HG03045 (cell line): Measurements from ENCODE around the gene STRN3.
"Not testable (repeated sequence)": the region's sequence is repeated elsewhere in the genome, so short reads cannot be mapped to it uniquely, and the experiment has no call there.

ENCODE experiments used
- ATAC-seq: cut with Tn5 transposase; IDR thresholded peaks from one replicate; pipeline ENCODE4 v1.9.1; 2021; ENCODE audit warnings: mild to moderate bottlenecking, moderate library complexity; ENCODE audit not compliant: unreplicated experiment

Gene STRN3, protein sequence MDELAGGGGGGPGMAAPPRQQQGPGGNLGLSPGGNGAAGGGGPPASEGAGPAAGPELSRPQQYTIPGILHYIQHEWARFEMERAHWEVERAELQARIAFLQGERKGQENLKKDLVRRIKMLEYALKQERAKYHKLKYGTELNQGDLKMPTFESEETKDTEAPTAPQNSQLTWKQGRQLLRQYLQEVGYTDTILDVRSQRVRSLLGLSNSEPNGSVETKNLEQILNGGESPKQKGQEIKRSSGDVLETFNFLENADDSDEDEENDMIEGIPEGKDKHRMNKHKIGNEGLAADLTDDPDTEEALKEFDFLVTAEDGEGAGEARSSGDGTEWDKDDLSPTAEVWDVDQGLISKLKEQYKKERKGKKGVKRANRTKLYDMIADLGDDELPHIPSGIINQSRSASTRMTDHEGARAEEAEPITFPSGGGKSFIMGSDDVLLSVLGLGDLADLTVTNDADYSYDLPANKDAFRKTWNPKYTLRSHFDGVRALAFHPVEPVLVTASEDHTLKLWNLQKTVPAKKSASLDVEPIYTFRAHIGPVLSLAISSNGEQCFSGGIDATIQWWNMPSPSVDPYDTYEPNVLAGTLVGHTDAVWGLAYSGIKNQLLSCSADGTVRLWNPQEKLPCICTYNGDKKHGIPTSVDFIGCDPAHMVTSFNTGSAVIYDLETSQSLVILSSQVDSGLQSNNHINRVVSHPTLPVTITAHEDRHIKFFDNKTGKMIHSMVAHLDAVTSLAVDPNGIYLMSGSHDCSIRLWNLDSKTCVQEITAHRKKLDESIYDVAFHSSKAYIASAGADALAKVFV

DNA sequence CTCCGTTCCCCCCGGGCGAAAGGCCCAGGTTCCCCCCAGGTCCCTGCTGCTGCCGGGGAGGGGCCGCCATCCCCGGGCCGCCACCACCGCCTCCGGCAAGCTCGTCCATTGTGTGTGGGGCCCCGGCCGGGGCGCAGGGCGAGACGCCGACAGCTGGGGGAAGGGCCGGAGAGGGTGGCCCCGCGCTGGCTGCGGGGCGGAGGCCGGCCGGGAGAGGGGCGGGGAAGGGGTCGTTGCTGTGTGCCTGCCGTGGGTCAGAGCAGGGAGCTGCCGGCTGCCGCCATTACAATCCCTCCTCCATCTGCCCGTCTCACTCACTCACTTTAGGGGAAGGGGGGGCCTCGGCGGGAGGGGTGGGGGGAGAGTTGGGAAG is at the start of gene STRN3:
STRN3 (minus strand) TSS at position 303 of the 373 bp plus-strand sequence; CDS start at position 109, 194 bp downstream.
- no peak for ATAC-seq

DNA sequence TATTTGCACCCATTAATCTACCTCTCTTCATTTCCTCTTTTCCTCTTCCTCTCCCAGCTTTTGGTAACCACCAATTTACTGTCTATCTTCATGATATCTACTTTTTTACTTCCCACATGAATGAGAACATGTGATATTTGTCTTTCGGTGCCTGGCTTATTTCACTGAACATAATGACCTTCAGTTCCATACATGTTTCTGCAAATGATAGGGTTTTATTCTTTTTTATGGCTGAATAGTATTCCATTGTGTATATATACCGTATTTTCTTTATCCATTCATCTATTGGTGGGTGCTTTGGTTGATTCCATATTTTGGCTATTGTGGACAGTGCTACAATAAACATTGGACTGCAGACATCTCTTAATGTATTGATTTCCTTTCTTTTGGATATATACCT is 49.0 kb upstream of the STRN3 start:
- no peak for ATAC-seq

DNA sequence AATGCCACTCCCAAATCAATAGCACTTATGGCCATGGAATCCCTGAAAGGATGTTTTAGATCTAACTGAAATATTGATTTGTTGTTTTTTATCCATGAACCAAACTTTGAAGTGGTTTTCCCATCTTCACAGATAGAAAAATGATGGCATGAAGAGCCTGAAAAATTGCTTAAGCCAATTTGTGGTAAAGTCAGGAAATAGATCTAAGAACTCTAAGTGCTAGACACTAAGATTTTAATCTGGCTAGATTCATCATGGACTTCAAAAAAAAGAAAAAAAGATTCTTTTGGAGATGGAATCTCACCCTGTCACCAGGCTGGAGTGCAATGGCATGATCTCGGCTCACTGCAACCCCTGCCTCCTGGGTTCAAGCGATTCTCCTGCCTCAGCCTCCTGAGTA is 45.0 kb upstream of the STRN3 start:
- no peak for ATAC-seq

DNA sequence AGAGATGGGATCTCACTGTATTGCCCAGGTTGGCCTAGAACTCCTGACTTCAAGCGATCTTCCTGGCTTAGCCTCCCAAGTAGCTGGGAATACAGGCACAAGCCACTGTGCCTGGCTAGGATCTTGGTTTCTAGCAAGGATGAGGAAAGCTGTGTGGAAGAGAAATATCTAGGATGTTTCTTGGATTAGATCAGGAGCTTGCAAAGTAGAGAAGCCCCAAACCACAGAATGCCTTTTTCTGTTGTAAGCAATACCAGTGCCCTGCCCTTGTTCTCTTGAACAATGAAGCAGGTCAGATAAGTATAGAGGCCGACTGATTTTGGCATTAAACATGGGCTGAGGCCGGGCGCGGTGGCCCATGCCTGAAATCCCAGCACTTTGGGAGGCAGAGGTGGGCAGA is 44.3 kb upstream of the STRN3 start:
- ATAC-seq: no peak

DNA sequence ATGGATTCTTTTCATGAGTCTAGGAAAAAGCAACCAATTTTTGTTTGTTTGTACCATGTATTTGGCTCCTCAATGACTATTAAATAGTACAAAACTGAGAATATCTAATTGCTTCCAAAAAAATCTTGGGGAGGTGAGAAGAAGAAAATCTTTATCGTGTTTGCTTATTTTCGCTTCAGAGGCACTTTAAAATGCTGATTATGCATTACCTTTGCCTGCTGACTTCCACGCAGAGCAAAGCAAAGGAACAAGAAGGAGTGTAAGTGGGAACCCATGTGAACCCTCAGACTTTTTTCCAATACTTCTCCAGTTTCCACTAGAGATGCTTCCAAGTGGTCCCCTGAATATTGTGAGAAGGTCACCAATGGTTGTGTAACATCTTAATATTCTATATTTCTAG is 43.2 kb upstream of the STRN3 start:
- ATAC-seq: no peak

DNA sequence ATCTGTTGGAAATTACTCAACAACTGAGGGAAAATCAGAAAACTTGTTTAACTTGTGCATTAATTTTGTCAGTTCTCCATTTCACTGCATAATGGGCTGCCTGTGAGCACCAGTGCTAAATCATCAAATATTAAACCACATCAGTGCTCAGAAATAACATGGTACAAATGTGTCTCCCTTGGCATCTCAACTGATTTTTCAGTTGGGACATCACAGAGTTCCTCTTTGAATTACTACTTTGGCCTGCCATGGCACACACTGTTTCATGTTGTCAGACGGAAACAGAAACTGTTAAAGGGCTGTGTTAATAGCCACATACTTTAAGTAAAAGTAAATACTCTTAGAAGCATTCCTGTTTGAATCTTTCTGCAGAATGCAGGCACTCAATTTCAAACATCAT is 42.1 kb upstream of the STRN3 start:
- ATAC-seq: no peak

DNA sequence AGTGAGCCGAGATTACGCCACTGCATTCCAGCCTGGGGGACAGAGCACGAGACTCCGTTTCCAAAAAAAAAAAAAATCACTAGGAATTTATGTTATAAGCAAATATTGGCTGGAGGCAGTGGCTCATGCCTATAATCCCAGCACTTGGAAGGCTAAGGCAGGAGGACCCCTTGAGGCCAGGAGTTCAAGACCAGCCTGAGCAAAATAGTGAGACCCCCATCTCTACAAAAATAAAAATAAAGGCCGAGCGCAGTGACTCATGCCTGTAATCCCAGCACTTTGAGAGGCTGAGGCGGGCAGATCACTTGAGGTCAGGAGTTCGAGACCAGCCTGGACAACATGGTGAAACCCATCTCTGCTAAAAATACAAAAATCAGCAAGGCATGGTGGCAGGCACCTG is 36.7 kb upstream of the STRN3 start:
- not testable (repeated sequence) for ATAC-seq

DNA sequence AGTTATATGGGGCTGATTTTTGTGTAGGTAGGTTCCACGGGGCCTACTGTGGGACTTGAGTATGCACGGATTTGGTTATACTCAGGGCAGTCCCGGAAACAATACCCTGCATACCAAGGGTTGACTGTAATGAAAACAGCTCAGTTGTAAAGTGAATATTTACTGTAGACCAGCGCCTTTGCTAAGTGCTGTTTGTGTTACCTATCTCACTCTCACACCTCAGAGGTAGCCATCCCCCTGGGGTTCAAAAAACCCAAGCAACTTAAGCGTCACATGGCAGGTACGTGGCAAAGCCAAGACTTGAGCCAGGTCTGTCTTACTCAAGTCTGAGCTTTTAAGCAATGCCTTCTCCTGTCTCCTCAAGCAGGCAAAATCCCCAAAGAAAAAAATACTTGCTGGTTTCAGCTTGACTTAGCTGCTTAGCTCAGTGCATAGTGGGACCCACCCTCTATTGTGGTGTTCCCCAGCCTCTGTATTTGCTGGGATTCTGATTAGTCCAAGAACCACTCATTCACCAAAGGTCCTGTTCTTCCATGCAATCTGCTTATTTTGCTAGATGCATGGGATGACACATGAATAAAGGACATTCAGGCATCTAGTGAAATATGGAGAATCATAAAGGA is 34.2 kb upstream of the STRN3 start:
- no peak for ATAC-seq

DNA sequence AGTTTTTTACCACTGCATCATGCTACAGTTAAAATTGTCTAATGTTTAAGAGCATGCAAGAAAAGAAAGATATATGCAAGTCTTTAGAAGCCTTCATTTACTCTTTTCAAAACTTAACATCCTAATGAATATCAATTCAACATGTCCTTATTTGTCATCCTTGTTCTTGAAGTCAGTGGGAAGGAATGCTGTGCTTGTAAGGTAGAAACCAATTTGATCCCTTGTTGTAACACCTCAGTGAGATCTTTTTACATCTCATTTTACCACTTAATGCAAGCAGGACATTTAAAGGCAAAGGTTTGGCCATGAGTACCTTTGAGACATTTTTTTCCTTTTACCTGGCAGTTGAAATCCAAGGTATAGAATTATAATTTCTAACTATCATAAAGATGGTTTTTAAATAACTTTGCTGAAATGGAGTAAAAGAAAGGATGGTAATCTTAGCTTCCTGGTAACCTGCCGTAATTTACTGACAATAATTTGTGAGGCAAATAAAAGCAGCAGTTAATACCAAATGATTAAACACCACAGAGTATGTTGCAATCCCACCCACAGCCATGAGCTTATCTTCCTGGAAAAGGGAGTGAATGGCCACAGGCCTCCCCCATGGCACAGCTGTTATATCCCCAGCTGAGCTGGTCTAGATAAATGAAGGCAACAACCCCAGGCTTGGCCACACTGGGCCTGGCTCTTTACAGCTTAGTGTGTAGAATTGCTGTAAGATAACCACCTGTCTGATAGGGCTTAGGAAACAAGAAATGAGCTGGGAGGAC is 33.2 kb upstream of the STRN3 start:
- ATAC-seq: no peak

DNA sequence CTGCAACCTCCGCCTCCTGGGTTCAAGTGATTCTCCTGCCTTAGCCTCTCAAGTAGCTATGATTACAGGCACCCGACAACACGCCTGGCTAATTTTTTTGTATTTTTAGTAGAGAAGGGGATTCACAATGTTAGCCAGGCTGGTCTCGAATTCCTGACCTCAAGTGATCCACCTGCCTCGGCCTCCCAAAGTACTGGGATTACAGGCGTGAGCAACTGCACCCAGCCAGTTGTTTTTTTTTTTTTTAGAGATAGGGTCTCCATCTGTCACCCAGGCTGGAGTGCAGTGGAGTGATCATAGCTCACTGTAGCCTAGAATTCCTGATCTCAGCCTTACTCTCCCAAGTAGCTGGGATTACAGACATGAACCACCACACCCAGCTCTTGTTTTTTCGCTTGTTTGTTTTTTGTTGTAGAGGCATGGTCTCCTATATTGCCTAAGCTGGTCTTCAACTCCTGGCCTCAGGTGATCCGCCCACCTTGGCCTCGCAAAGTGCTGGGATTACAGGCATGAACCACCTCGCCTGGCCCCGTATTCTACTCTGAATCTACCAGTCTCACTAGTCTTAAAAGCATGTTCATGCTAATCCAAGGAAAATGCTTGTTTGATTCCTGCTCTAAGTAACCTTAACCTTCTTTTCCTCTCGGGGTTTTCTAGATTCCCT is 31.7 kb upstream of the STRN3 start:
- no peak for ATAC-seq

DNA sequence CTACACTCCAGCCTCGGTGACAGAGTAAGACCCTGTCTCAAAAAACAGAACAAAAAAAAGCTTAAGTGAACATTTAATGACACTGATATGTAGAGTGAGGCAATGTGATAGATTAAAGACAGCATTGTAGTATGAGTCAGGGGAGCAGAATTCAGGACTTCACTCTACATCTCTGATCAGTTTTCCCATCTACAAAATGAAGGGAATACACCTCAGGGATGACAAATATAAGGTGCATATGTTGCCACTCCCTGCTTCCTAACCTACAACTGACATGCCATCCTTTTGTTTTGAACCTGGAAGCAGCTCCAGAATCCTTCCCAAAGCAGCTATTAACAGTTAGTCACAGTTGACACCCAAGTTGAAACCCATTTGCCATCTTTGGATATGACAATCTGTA is 30.9 kb upstream of the STRN3 start:
- ATAC-seq: no peak

DNA sequence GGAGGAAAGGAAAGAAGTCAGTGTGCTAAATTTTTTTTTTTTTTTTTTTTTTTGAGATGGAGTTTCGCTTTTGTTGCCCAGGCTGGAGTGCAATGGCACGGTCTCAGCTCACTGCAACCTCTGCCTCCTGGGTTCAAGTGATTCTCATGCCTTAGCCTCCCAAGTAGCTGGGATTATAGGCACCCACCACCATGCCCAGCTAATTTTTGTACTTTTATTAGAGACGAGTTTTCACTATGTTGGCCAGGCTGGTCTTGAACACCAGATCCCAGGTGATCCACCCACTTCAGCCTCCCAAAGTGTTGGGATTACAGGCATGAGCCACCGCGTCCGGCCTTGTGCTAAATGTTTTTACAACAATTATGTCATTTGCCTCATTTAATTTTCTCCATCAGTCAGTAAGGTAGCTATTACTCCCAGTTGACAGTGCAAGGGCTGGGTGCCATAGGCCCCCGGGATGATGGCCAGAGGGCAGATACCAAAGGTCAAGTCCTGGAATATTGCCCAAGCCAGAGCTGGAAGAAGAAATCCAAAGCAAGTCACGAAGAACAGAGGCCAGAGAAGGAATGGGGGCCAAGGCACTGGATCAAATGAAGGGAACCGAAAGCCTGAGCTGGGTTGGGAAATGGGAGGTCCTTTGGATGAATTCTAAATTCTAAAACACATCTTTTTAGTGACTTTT is 26.9 kb upstream of the STRN3 start:
- not testable (repeated sequence) for ATAC-seq

DNA sequence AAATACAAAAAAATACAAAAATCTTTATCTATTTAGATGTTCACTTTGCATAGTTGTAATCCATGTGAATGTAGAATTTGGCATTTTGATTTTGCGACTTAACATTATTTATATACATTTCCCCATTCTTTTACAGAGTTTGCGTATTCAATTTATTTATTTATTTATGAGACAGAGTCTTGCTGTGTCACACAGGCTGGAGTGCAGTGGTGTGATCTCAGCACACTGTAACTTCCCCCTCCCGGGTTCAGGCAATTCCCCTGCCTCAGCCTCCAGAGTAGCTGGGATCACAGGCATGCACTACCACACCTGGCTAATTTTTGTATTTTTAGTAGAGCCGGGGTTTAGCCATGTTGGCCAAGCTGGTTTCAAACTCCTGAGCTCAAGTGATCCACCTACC is 25.3 kb upstream of the STRN3 start:
- no peak for ATAC-seq

DNA sequence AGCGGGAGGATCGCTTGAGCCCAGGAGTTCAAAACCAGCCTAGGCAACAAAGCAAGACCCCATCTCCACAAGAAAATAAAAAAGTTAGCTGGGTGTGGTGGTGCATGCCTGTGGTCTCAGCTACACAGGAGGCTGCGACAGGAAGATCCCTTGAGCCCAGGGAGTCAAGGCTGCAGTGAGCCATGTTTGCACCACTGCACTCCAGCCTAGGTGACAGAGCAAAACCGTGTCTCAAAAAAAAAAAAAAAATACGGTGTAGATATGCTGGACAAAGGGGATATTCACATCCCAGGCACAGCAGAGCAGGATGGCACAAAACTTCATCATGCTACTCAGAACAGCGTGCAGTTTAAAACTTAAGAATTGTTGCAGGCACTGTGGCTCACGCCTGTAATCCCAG is 24.8 kb upstream of the STRN3 start:
- no peak for ATAC-seq

DNA sequence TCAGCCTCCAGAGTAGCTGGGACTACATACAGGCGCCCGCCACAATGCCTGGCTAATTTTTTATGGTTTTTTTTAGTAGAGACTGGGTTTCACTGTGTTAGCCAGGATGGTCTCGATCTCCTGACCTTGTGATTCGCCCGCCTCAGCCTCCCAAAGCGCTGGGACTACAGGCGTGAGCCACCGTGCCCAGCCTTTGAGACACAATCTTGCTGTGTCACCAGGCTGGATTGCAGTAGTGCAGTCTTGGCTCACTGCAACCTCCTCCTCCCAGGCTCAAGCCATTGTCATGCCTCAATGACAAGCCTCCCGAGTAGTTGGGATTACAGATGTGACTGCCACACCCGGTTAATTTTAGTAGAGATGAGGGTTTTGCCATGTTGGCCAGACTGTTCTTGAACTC is 21.3 kb upstream of the STRN3 start:
- ATAC-seq: no peak

DNA sequence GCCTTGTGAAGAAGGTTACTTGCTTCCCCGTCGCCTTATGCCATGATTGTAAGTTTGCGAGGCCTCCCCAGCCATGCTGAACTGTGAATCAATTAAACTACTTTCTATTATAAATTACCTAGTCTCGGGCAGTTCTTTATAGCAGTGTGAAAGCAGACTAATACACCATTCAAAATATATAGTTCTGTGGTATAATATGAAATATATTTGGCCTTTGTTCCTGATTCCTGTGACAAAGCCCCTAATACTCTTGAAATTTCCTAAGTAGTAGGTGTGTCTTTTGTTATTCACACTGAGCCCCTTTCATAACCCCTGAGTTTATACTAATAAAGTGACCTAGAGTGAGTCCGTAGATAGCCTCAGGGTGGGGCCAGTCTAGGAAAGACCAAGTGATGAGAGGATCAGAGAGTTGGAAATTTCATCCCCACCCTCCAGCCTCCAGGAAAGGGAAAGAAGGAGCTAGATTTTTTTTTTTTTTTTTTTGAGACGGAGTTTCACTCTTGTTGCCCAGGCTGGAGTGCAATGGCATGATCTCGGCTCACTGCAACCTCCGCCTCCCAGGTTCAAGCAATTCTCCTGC is 19.4 kb upstream of the STRN3 start:
- ATAC-seq: no peak

DNA sequence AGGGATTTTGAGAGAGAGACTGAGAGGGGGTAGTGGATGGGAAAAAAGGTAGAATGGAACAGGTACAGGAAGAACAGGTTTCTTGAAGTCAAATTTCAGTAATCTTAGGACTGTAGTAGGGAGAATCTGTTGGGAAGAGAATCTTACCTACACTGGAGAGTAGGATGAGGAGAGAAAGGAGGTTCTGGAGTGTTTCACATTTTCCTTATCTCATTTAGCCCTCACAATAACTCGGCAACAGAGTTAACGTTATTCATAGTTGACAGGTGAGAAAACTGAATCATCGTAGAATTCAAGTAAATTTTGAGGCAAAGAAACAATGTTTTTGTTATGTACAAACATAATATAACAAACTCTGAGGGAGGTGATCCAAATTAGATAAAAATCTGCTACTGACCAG is 17.2 kb upstream of the STRN3 start:
- ATAC-seq: no peak

DNA sequence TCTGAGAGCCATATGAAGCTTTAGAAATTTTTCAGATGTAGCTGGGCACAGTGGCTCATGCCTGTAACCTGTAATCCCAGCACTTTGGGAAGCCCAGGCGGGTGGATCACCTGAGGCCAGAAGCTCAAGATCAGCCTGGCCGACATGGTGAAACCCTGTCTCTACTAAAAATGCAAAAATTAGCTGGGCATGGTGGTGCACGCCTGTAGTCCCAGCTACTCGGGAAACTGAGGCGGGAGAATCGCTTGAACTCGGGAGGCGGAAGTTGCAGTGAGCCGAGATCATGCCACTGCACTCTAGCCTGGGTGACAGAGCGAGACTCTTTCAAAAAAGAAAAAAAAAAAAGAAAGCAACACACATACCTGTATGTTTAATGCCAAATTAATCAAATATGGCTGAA is 16.7 kb upstream of the STRN3 start:
- ATAC-seq: not testable (repeated sequence)

DNA sequence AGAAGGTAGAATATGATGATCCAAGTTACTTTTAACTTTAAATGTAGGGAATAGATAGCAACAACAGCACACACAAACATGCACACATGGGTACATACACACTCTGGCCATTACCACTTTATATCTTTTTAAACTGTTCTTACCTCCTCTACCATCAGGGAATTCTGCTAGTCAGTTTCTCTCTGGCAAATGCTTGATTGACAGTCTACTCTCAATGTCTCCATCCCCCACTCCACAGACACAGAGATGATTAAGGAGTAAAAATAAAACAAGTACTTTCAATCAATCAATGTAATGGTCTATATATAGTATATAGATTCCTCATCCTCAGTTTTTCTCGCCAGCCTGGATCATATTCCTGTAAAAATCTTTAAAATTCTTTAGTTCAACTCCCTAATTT is 16.1 kb upstream of the STRN3 start:
- no peak for ATAC-seq
